ENCODE measurements around the gene MYOZ2. TPM values are rescaled to one million over a fixed set of nuclear protein-coding genes. Genes with fewer than 3 reads are reported as not detected.
A peak's percentile ranks its signal among the peaks of the same experiment; 100 is the strongest.

The MYOZ2 gene
- total RNA-seq, 1 donor from 2014 or later = not detected

DNA sequence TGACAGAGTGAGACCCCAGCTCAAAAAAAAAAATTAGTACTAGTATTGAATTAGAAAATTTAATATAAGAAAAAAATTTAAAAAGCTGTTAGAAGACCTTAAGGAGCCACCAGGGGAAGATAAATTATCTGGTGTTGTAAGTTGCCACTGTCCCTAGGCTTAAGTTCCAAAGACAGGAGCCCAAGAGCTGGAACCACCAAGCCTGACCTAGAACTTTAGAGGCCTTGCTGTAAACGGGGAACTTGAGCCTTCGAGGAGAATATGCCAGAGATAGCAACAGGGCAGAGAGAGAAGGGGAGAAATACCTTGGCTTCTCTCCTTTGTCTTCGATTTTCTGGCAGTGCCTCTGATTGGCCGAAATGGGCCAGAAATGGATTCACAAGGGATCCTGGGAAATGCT lies 85.8 kb downstream of the MYOZ2 start:
- H3K27ac Mint-ChIP-seq (ENCODE audit: unreplicated experiment) = no peak overlapping the region
- no peak overlapping the region for H3K4me3 Mint-ChIP-seq (ENCODE audit: unreplicated experiment)
- no peaks in the 10 kb centered on the region for H3K27me3 Mint-ChIP-seq (ENCODE audit: unreplicated experiment)
- no peaks in the 10 kb centered on the region for H3K9me3 Mint-ChIP-seq (ENCODE audit: unreplicated experiment)
- H3K4me1 Mint-ChIP-seq (ENCODE audit: unreplicated experiment) = no peaks in the 10 kb centered on the region
- DNase-seq (ENCODE audit: low spot score) = no peak
- TF ChIP-seq, protein P1, sequence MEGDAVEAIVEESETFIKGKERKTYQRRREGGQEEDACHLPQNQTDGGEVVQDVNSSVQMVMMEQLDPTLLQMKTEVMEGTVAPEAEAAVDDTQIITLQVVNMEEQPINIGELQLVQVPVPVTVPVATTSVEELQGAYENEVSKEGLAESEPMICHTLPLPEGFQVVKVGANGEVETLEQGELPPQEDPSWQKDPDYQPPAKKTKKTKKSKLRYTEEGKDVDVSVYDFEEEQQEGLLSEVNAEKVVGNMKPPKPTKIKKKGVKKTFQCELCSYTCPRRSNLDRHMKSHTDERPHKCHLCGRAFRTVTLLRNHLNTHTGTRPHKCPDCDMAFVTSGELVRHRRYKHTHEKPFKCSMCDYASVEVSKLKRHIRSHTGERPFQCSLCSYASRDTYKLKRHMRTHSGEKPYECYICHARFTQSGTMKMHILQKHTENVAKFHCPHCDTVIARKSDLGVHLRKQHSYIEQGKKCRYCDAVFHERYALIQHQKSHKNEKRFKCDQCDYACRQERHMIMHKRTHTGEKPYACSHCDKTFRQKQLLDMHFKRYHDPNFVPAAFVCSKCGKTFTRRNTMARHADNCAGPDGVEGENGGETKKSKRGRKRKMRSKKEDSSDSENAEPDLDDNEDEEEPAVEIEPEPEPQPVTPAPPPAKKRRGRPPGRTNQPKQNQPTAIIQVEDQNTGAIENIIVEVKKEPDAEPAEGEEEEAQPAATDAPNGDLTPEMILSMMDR (IDR thresholded peaks at IDR 0.05; ENCODE audit: unreplicated experiment) = no peak
- peaks cover 16% of the 10 kb centered on the region for H3K36me3 Mint-ChIP-seq (ENCODE audit: low read depth, unreplicated experiment)

DNA sequence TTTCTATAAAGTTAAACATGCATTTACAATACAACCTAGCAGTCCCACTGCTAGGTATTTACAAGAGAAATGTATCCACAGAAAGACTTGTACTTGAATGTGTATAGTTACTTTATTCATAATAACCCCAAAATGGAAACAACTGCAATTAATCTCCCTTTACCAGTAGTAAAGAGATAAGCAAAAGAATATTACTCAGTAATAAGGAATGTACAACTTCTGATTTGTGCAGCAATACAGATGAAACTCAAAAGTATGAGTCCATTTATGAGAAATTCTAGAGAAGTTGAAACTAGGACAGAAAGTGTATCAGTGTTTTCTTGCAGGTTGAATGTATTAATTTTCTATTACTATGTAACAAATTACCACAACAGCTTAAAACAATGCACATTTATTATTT lies 92.1 kb downstream of the MYOZ2 start:
- no peaks in the 10 kb centered on the region for H3K27me3 Mint-ChIP-seq (ENCODE audit: unreplicated experiment)
- H3K27ac Mint-ChIP-seq (ENCODE audit: unreplicated experiment) = no peak overlapping the region
- H3K4me3 Mint-ChIP-seq (ENCODE audit: unreplicated experiment) = no peak overlapping the region
- H3K9me3 Mint-ChIP-seq (ENCODE audit: unreplicated experiment) = no peaks in the 10 kb centered on the region
- DNase-seq (ENCODE audit: low spot score) = no peak
- peaks cover 9% of the 10 kb centered on the region for H3K4me1 Mint-ChIP-seq (ENCODE audit: unreplicated experiment)
- TF ChIP-seq, protein P1 (IDR thresholded peaks at IDR 0.05; ENCODE audit: unreplicated experiment) = no peak
- H3K36me3 Mint-ChIP-seq (ENCODE audit: low read depth, unreplicated experiment) = no peaks in the 10 kb centered on the region

DNA sequence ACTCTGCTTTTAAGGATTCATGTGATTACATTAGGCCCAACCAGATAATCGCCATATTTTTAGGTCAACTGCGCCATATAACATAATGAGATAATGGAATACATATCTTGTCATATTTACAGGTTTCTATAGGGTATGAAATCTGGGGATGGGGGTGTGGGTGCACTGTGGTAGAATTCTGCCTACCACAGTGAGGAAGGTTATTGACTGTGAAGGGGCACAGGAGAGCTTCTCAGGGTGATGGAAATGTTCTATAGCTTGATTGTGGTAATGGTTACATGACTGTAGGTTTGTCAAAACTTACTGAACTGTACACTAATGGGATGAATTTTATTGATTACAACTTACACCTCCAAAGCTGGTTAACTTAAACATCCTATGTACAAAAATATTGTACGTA lies 92.8 kb downstream of the MYOZ2 start:
- no peak for DNase-seq (ENCODE audit: low spot score)
- TF ChIP-seq, protein P1 (IDR thresholded peaks at IDR 0.05; ENCODE audit: unreplicated experiment) = no peak
- no peak overlapping the region for H3K27ac Mint-ChIP-seq (ENCODE audit: unreplicated experiment)
- H3K9me3 Mint-ChIP-seq (ENCODE audit: unreplicated experiment) = no peaks in the 10 kb centered on the region
- no peaks in the 10 kb centered on the region for H3K27me3 Mint-ChIP-seq (ENCODE audit: unreplicated experiment)
- peaks cover 12% of the 10 kb centered on the region for H3K4me1 Mint-ChIP-seq (ENCODE audit: unreplicated experiment)
- H3K4me3 Mint-ChIP-seq (ENCODE audit: unreplicated experiment) = peak overlapping the region; percentile 29
- H3K36me3 Mint-ChIP-seq (ENCODE audit: low read depth, unreplicated experiment) = no peaks in the 10 kb centered on the region

DNA sequence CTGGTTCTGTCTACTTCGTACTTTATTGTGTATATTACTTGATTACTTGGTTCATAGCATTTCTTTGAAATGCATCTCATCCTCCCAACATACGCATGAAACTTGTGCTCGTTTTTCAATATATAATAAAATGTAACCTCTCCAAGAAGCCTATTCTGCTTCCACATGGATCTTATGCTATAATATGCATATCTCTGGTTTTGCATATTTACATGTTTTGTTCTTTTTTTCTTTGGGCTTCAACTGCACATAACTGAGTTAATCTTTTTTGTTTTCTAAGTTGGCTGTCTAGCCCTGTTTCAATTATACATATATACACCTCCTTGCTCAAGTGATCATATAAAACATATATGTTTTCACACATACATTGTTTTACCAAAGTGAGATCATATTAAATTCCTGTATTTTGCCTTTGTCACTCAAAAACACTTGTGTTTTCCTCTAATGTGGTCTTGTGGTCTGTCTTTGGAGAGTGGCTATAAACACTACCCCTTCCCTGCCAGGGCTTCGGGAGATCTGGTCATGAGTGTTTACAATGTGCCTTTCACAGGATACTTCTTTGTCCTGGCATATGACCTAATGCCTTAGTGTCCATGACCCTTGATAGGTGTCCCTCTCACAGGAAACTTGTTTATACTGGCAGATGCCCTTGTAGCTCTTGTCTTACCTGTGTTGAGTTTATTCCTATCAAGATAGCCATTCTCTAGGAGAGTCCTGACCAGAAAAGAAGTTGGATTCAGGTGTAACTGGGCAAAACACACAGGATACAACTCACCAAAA lies 94.5 kb downstream of the MYOZ2 start:
- Mint-ChIP-seq H3K27me3 (ENCODE audit: unreplicated experiment) (no peaks in the 10 kb centered on the region), H3K9me3 (ENCODE audit: unreplicated experiment) (no peaks in the 10 kb centered on the region), H3K27ac (ENCODE audit: unreplicated experiment) (no peak overlapping the region), H3K4me1 (ENCODE audit: unreplicated experiment) (peaks cover 20% of the 10 kb centered on the region), H3K4me3 (ENCODE audit: unreplicated experiment) (no peak overlapping the region), H3K36me3 (ENCODE audit: low read depth, unreplicated experiment) (no peaks in the 10 kb centered on the region)
- TF ChIP-seq, protein P1 (IDR thresholded peaks at IDR 0.05; ENCODE audit: unreplicated experiment) = no peak
- DNase-seq (ENCODE audit: low spot score) = no peak

DNA sequence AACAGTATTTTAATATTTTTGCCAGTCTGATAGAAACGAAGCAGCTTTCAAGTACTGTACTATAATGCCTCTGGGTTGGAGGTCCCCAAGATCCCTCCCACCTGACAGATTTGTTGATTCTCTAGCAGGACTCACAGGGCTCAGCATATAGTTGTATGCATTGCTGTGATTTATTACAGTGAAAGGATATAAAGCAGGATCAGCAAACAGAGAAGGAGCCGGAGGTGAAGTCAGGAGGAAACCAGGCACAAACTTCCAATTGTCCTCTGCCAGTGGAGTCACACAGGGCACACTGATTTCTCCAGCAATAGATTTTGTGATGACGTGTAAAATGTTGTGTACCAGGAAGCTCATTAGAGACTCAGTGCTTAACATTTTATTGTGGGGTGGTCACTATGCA lies 95.9 kb downstream of the MYOZ2 start:
- Mint-ChIP-seq H3K36me3 (ENCODE audit: low read depth, unreplicated experiment) (no peaks in the 10 kb centered on the region), H3K27me3 (ENCODE audit: unreplicated experiment) (no peaks in the 10 kb centered on the region), H3K9me3 (ENCODE audit: unreplicated experiment) (no peaks in the 10 kb centered on the region), H3K4me1 (ENCODE audit: unreplicated experiment) (peaks cover 20% of the 10 kb centered on the region), H3K27ac (ENCODE audit: unreplicated experiment) (no peak overlapping the region), H3K4me3 (ENCODE audit: unreplicated experiment) (no peak overlapping the region)
- TF ChIP-seq, protein P1 (IDR thresholded peaks at IDR 0.05; ENCODE audit: unreplicated experiment) = no peak
- DNase-seq (ENCODE audit: low spot score) = no peak
